H1 (cell line): ENCODE data around the gene ARFGEF3.
"Not testable (repeated sequence)": the region's sequence is repeated elsewhere in the genome, so short reads cannot be mapped to it uniquely, and the experiment has no call there.

Experiments
- CHD2 ChIP-seq: IDR thresholded peaks from 2 replicates; pipeline ENCODE4 v1.6.1; 2012; ENCODE audit warnings: low read length, improper control_type of control experiment
- EZH2 ChIP-seq: fragments of 200-600 bp; sonication (generic); IDR thresholded peaks from 2 replicates; pipeline ENCODE4 v1.7.1; 2012; ENCODE audit warnings: low read depth, mild to moderate bottlenecking, moderate library complexity, low read length, inconsistent platforms; ENCODE audit not compliant: severe bottlenecking
- TAF1 ChIP-seq: IDR thresholded peaks from 2 replicates; pipeline ENCODE4 v1.6.1; 2011; ENCODE audit warnings: mild to moderate bottlenecking, low read depth, low read length

- not testable (repeated sequence) for TF ChIP-seq CHD2, TAF1, EZH2
Observed at GRCh38 chr6:138212530-138212929, 50.8 kb downstream of the ARFGEF3 start.
